GM19452 (cell line): ENCODE data around the gene BBOF1.
"Not testable (repeated sequence)": the region's sequence is repeated elsewhere in the genome, so short reads cannot be mapped to it uniquely, and the experiment has no call there.

Experiments used
- ATAC-seq: cut with Tn5 transposase; IDR thresholded peaks from one replicate; pipeline ENCODE4 v1.9.1; 2021; ENCODE audit not compliant: unreplicated experiment

Gene BBOF1

GRCh38 chr14:74085828-74086227, 66.7 kb downstream of the BBOF1 start:
- no peak for ATAC-seq

- ATAC-seq, result no peak
These were observed 70.3 kb downstream of the BBOF1 start for GRCh38 chr14:74089251-74090020.

GRCh38 chr14:74105381-74105780, 86.2 kb downstream of the BBOF1 start:
- ATAC-seq, result no peak

GRCh38 chr14:74109369-74109768, 90.2 kb downstream of the BBOF1 start:
- no peak for ATAC-seq

- not testable (repeated sequence) for ATAC-seq
These were observed 92.5 kb downstream of the BBOF1 start for GRCh38 chr14:74111395-74112216.
